ENCODE data around the gene GOLPH3. TPM values are rescaled to one million over a fixed set of nuclear protein-coding genes. Genes with fewer than 3 reads are reported as not detected.

The GOLPH3 gene
- total and polyA plus RNA-seq, 2 of the 4 experiments (the other 2 are of a cell fraction) = 38.2 to 41.3 TPM

GRCh38 chr5:32110111-32110696, 63.9 kb downstream of the GOLPH3 start:
- no peak for DNase-seq
- Histone ChIP-seq H2BK120ac (ENCODE audit: low read depth, low read length) (no peak overlapping the region), H3K4me1 (ENCODE audit: control insufficient read depth, insufficient read depth, low read length) (no peaks in the 10 kb centered on the region), H3K14ac (replicated peaks; ENCODE audit: low read depth, low read length) (no peak overlapping the region), H3K9me1 (ENCODE audit: insufficient read depth, low read length) (peaks cover 7% of the 10 kb centered on the region; the same call in 1 of the 2 replicates), H2AK5ac (ENCODE audit: low read depth, low read length) (no peak overlapping the region), H3K9me3 (ENCODE audit: control insufficient read depth, insufficient read depth, low read length) (no peaks in the 10 kb centered on the region), H3K27me3 (ENCODE audit: control insufficient read depth, insufficient read depth, low read length) (no peaks in the 10 kb centered on the region), H4K8ac (ENCODE audit: low read depth in 2 of 2, low read length in 2 of 2) (no peak overlapping the region), H3K23ac (ENCODE audit: low read depth, low read length) (no peak overlapping the region), H3K56ac (ENCODE audit: extremely low read depth, insufficient read depth, low read length) (no peak overlapping the region), H4K91ac (ENCODE audit: insufficient read depth, low read depth, low read length) (no peak overlapping the region), H2BK20ac (ENCODE audit: low read depth, low read length) (no peak overlapping the region), H3K4ac (ENCODE audit: low read depth, low read length) (no peak overlapping the region), H3K27ac (ENCODE audit: insufficient read depth, low read length) (no peak overlapping the region), H4K5ac (ENCODE audit: low read depth, low read length) (no peak overlapping the region), H3K36me3 (ENCODE audit: control insufficient read depth, insufficient read depth, low read length) (peaks cover 37% of the 10 kb centered on the region), H3K4me3 (ENCODE audit: insufficient read depth, low read depth, low read length) (no peak overlapping the region), H2AFZ (replicated peaks; ENCODE audit: low read length, poor library complexity) (no peak overlapping the region), H2BK15ac (ENCODE audit: low read depth, low read length) (no peak overlapping the region), H2BK5ac (ENCODE audit: low read depth, low read length, poor library complexity, severe bottlenecking) (no peak overlapping the region), H2AK9ac (replicated peaks; ENCODE audit: low read depth, low read length, poor library complexity) (no peak overlapping the region), H4K20me1 (ENCODE audit: insufficient read depth, low read length) (peaks cover 13% of the 10 kb centered on the region), H3K18ac (ENCODE audit: low read depth, low read length) (no peak overlapping the region), H3K79me1 (ENCODE audit: low read depth in 1 of 2, low read length in 2 of 2) (peaks cover 23 to 43% of the 10 kb centered on the region in 2 experiments), H3K4me2 (ENCODE audit: low read depth, low read length) (no peak overlapping the region), H3K9ac (ENCODE audit: low read depth, low read length) (no peak overlapping the region)
- ChIA-PET POLR2A (ENCODE audit: unreplicated experiment) (no interaction called here), CTCF (no interaction called here)
- no peak for ATAC-seq (ENCODE audit: low read depth)
- TF ChIP-seq CEBPB (IDR thresholded peaks at IDR 0.05; ENCODE audit: low read depth, low read length) (no peak), MXI1 (IDR thresholded peaks at IDR 0.05; ENCODE audit: borderline replicate concordance, low read depth, low read length) (no peak), FOS (IDR thresholded peaks at IDR 0.05; ENCODE audit: low read depth, low read length) (no peak), POLR2A (IDR thresholded peaks at IDR 0.05; ENCODE audit: low read depth, low read length) (no peak)
- dilution Hi-C loops (cut with HindIII; ENCODE audit: low sequenced_read_pairs, unreplicated experiment) = no loop called here
- no TSS peak for BruUV-seq (replicated peaks)
- in situ Hi-C loops (cut with MboI; ENCODE audit: low sequenced_read_pairs) = no loop called here
- no CpG with 5 or more reads among the region's 5 CpGs for WGBS, 2 experiments (ENCODE audit: extremely low coverage in 2 of 2, insufficient read length in 1 of 2)
- intact Hi-C loops (cut with micrococcal nuclease) = no loop called here

Measured in IMR-90 (cell line).